Measurements from ENCODE around the gene STAT6.

- TF ChIP-seq, protein P1, sequence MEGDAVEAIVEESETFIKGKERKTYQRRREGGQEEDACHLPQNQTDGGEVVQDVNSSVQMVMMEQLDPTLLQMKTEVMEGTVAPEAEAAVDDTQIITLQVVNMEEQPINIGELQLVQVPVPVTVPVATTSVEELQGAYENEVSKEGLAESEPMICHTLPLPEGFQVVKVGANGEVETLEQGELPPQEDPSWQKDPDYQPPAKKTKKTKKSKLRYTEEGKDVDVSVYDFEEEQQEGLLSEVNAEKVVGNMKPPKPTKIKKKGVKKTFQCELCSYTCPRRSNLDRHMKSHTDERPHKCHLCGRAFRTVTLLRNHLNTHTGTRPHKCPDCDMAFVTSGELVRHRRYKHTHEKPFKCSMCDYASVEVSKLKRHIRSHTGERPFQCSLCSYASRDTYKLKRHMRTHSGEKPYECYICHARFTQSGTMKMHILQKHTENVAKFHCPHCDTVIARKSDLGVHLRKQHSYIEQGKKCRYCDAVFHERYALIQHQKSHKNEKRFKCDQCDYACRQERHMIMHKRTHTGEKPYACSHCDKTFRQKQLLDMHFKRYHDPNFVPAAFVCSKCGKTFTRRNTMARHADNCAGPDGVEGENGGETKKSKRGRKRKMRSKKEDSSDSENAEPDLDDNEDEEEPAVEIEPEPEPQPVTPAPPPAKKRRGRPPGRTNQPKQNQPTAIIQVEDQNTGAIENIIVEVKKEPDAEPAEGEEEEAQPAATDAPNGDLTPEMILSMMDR (conservative IDR thresholded peaks at IDR 0.05; ENCODE audit: low read length): no peak
- no peak for TF ChIP-seq EZH2phosphoT487 (IDR thresholded peaks at IDR 0.05; ENCODE audit: borderline replicate concordance)
Observed at GRCh38 chr12:57142727-57143126, 31.6 kb upstream of the STAT6 start.
